Rectal smooth muscle tissue (tissue), 1 donor: Measurements from ENCODE around the gene KHNYN.
"Not testable (repeated sequence)": the region's sequence is repeated elsewhere in the genome, so short reads cannot be mapped to it uniquely, and the experiment has no call there.

Experiments
- H3K27ac ChIP-seq: one replicate; pipeline ENCODE4 v1.7.0; 2013; ENCODE audit warnings: low read depth, low read length, inconsistent platforms
- H3K27me3 ChIP-seq: one replicate; pipeline ENCODE4 v1.7.0; 2013; ENCODE audit warnings: low read length; ENCODE audit not compliant: control insufficient read depth, insufficient read depth
- H3K36me3 ChIP-seq: one replicate; pipeline ENCODE4 v1.7.0; 2013; ENCODE audit warnings: low read length; ENCODE audit not compliant: control insufficient read depth, insufficient read depth
- H3K4me1 ChIP-seq: one replicate; pipeline ENCODE4 v1.7.0; 2013; ENCODE audit warnings: low read length; ENCODE audit not compliant: control insufficient read depth, insufficient read depth
- H3K4me3 ChIP-seq: one replicate; pipeline ENCODE4 v1.7.0; 2013; ENCODE audit warnings: low read length
- H3K9ac ChIP-seq: one replicate; pipeline ENCODE4 v1.7.0; 2013; ENCODE audit warnings: low read length

KHNYN gene

DNA sequence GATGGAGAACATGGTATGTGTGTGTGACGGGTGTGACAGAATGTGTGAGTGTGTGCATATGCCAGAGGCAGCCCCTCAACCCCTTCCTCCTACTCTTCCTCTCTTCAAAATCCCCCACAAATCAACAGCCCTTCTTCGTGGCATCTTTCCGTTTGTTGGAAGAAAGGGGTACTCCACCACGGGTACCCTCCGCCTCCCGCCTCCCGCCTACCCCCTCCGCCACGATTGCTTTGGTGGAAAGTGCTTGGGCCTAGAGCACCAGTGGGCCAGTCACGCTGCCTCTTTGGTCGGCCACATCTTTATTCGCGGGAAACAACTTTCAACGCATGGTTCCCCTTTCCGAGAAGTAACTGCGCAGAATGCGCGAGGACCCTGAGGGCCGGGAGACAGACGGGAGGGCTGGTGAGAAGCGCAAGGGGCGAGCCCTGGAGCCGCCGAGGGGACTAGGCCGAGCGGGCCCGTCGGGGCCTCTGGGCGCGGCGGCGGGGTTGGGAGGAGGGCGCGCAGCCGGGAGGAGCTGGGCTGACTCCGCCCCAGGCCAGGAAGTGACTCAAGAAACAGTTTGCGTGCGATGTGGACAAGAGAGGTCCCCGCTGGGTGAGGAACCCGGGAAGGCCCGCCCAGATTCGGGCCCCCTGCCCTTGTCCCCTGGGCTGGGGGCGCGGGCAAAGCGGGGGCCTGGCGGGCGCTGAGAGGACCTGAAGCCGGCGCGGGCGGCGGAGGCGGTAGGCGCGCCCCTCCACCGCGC, at the start of gene KHNYN, which contains the start of gene CBLN3:
TSS of gene KHNYN (plus strand) at position 560 of the 748 bp plus-strand sequence. CDS start 777 bp downstream, outside the sequence.
TSS of gene CBLN3 (minus strand) at position 274 of the 748 bp plus-strand sequence. CDS start 614 bp downstream, outside the sequence.
- H3K27me3 ChIP-seq, result no peaks in the 10 kb centered on the region
- H3K36me3 ChIP-seq, result peaks cover 16% of the 10 kb centered on the region
- peak within 1 kb of the TSS; percentile 89 for H3K9ac ChIP-seq
- peak within 1 kb of the TSS; percentile 92 for H3K27ac ChIP-seq
- H3K4me3 ChIP-seq, result peak within 1 kb of the TSS; percentile 87
- H3K4me1 ChIP-seq, result peaks cover 16% of the 10 kb centered on the region

DNA sequence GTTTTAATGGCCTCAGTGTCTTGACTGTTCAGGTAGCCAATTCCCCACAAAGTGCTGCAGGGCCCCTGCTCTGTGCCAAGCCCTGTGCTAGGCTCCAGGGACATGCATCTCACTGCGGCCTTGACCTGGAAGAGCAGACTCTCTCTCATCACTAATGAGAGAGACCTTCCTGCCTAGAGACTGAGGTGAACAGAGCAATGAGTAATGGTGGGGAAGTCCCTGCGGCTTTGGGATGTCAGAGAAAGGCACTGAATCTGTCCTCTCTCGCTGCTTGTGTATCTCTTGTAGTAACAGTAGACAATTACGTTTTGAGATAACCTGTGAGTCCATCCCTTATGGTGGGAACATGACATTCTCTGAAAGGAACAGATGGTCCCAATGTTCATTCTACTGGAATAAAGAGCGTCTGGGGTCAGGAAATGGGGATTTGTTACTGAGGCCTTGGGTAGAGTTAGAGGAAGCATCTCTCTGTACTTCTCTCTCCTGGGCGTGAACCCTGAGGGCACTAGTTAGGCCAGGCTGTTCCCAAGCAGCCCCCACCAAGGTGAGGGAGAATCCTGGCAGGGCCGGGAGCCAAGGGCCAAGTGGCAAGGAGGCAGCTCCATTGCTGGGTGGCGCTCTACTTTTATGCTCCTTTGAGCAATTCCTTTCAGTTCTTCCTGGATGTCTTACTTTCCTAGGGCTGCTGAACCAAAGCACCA, 48.2 kb upstream of the KHNYN start:
- Histone ChIP-seq H3K4me1 (no peaks in the 10 kb centered on the region), H3K9ac (no peak overlapping the region), H3K27ac (no peak overlapping the region), H3K27me3 (no peaks in the 10 kb centered on the region), H3K36me3 (no peaks in the 10 kb centered on the region), H3K4me3 (no peak overlapping the region)

DNA sequence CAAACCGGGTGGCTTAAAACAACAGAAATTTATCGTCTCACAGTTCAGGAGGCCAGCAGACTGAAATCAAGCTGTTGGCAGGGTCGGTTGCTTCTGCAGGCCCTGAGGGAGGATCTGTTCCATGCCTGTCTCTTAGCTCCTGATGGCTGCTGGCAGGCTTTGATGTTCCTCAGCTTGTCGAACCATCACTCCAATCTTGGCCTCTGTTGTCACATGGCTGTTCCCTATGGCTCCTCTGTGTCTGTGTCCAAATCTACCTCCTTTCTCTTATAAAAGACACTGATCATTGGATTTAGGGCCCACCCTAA, 47.7 kb upstream of the KHNYN start:
- H3K4me1 ChIP-seq, result no peaks in the 10 kb centered on the region
- H3K36me3 ChIP-seq, result no peaks in the 10 kb centered on the region
- no peak overlapping the region for H3K27ac ChIP-seq
- H3K9ac ChIP-seq, result no peak overlapping the region
- H3K27me3 ChIP-seq, result no peaks in the 10 kb centered on the region
- no peak overlapping the region for H3K4me3 ChIP-seq

DNA sequence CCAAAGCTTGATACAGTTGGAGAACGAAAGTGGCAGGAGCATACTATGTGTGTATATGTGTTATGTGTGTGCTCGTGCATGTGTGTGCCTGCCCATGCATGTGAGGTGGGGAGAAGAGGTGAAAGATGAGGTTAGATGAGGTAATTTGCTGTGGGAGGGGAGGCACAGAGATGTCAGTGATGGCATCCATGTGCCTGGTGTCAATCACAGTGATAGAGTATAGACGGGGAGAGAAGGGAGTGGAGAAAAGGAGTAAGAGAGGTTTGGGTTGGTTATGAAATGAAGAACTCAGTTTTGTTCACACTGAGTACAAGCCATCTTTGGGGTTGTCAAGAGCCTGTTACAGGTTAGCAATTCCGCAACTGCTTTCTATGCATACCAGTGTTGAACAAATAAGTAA, 45.6 kb upstream of the KHNYN start:
- Histone ChIP-seq H3K27ac (no peak overlapping the region), H3K36me3 (no peaks in the 10 kb centered on the region), H3K27me3 (no peaks in the 10 kb centered on the region), H3K9ac (no peak overlapping the region), H3K4me3 (no peak overlapping the region), H3K4me1 (no peaks in the 10 kb centered on the region)

DNA sequence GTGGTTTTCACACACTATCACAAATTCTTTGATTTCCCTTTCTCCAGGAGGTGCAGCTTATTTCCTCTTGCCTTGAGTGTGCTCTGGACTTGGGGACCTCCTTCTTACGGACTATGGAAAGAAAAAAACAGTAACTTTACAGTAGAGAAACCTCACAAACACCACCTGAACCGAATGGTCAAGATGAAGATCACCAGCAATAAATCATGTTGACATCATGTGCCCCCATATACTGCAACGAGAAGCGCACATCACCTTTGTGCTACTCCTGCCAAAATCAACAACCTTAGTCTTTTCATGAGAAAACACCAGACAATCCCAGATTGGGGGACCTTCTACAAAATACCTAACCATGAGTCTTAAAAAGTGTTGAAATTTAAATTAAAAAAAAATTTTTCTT, 44.2 kb upstream of the KHNYN start:
- Histone ChIP-seq H3K27me3 (no peaks in the 10 kb centered on the region), H3K4me3 (no peak overlapping the region), H3K36me3 (no peaks in the 10 kb centered on the region), H3K27ac (no peak overlapping the region), H3K4me1 (no peaks in the 10 kb centered on the region), H3K9ac (no peak overlapping the region)

DNA sequence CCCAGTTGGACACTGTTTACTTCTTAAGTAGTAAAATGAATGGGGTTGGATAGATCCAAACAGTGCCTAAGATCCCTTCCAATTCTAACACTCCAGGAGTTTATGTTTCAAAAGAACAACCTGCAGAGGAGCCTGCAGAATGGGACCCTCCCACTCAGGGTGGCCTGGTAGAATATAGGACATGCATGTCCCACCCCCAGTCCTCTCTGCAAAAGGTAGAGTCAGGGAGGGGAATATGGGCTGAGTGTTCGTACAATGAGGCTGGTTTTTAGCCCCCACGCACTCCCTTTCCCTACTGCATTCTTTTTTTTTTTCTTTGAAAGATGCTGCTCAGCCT, 42.8 kb upstream of the KHNYN start:
- no peak overlapping the region for H3K27ac ChIP-seq
- no peaks in the 10 kb centered on the region for H3K4me1 ChIP-seq
- no peak overlapping the region for H3K4me3 ChIP-seq
- no peaks in the 10 kb centered on the region for H3K27me3 ChIP-seq
- no peak overlapping the region for H3K9ac ChIP-seq
- H3K36me3 ChIP-seq, result no peaks in the 10 kb centered on the region

DNA sequence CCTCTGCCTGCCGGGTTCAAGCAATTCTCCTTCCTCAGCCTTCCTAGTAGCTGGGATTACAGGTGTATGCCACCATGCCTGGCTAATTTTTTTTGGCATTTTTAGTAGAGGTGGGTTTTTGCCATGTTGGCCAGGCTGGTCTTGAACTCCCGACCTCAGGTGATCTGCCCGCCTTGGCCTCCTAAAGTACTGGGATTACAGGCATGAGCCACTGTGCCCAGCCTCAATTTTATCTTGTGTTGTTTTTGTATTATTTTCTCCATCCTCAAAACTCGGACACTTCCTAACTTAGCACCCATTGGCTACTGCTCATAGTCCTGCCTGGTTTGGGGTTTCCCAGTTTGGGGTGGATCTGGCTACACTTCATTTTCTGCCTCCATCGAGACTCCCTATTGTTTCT, 42.2 kb upstream of the KHNYN start:
- not testable (repeated sequence) for H3K4me3 ChIP-seq, H3K4me1 ChIP-seq, H3K27ac ChIP-seq, H3K9ac ChIP-seq, H3K27me3 ChIP-seq, H3K36me3 ChIP-seq

DNA sequence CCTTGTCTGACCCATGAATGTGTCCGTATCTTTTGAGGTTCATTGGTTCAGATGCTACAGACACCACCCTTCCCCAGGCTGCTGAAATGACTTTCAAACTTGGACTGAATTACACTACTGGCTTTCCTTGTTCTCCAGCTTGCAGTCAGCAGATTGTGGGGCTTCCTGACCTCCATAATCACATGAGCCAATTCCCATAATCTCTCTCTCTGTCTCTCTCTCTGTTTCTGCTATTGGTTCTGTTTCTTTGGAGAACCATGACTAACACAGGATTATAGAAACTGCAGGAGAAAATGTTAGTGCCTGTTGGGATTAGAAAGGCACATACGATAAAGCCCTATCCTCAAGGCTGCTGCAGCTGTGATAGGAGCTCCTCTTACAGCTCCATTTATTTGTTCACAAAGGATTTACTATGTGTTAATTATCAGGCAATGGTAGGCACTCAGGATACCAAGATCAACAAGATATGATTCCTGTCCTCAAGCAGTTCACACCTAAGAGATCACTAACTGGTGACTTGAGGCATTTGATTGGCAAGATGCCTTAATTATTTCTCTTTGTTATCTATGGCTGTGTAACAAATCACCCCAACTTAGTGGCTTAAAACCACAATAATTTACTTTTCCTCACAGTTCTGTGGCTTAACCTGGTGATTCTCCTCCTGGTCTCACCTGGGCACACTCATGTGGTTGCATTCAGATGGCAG, 41.1 kb upstream of the KHNYN start:
- no peak overlapping the region for H3K27ac ChIP-seq
- H3K27me3 ChIP-seq, result no peaks in the 10 kb centered on the region
- H3K9ac ChIP-seq, result no peak overlapping the region
- no peaks in the 10 kb centered on the region for H3K36me3 ChIP-seq
- H3K4me3 ChIP-seq, result no peak overlapping the region
- H3K4me1 ChIP-seq, result no peaks in the 10 kb centered on the region

DNA sequence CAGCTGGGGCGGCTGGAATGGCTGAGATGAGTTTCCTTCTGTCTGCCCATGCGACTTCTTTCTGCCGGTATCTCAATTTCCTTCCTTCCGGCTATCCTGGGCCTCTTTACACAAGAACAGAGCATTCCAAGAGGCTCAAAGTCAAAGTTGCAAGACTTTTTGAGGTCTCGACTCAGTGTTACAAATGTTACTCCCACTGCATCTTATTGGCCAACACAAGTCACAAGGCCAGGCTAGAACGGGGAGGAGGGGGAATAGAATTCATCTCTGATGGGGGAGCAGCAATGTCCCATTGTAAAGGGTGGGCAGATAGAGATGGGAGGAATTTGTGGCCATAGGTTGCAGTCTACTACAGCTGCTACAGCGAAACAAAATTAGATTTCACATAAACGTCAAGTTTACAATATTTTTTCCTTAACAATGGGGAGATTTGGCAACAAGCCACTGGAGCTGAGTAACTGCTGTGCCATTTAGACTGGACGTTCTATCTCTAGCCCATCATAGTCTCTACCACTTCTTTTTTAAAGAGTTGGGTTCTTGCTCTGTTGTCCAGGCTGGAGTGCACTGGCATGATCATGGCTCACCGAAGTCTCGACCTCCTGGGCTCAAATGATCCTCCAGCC, 40.4 kb upstream of the KHNYN start:
- Histone ChIP-seq H3K27me3 (no peaks in the 10 kb centered on the region), H3K36me3 (no peaks in the 10 kb centered on the region), H3K4me3 (no peak overlapping the region), H3K9ac (no peak overlapping the region), H3K4me1 (no peaks in the 10 kb centered on the region), H3K27ac (no peak overlapping the region)

DNA sequence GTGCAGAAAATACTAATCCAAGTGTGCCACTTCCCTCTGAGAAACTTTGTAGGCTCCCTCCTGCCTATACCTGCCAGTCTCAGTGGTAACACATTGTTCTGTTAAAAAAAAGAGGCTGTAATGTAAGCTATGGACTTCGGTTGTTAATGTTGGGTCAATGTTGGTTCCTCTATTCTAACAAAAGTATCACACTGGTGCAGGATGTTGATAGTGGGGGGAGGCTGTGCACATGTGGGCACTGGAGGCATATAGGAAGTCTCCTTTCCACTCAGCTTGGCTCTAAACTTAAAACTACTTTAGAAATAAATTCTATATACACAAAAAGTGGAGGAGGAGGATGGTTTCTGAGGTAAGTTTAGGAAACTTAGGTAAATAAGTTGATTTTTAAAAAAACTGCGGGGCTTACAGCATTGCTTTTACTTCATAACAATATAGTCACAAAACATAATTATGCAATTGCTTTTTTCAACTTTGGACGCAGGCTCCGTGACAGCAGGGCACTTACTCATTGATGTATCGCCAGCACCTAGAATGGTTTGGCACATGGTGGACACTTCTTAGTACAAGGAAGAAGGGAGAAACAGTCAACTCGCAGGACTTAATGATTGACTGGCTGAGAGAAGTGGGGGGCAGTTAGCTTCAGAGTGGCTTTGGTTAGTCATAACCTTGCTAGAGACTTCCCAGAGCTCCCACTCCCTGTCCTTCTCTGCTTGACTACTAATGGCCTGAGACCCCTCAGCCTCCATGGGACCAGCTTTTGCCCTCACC, 38.9 kb upstream of the KHNYN start:
- Histone ChIP-seq H3K9ac (no peak overlapping the region), H3K4me3 (no peak overlapping the region), H3K36me3 (no peaks in the 10 kb centered on the region), H3K27me3 (no peaks in the 10 kb centered on the region), H3K27ac (no peak overlapping the region), H3K4me1 (no peaks in the 10 kb centered on the region)

DNA sequence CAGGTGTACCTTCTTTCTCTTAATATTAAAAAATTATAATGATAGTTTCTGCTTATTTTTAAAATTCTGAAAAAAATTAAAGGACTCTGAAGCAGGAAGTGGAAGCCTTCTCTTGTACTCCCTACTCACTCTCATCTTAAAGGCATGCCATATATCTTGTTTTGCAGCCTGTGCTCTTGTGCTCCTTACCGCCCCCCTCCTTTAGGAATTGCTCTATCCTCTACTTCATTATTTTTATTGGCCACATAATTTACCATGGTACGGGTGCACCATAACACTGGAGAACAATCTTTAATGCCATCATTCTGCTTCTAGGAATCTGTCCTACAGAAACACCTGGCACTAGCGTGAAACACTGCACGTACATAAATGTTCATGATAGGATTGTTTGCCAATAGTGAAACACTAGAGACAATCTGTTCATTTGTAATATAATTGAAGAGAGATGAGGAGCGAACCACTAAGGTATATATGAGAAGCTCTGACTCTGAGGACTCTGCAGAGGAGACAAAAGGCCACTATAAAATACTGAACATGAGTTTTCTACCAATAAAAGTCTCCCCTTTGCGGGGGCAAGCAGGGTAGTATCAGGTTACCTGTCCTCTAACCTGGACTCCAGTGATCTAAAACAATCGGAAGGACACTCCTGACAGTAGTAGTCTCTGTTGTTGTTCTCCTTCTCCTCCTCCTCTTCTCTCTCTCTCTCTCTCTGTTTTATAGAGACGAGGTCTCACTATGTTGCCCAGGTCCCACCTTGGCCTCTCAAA, 37.2 kb upstream of the KHNYN start:
- no peak overlapping the region for H3K4me3 ChIP-seq
- H3K27me3 ChIP-seq, result no peaks in the 10 kb centered on the region
- H3K9ac ChIP-seq, result no peak overlapping the region
- H3K27ac ChIP-seq, result no peak overlapping the region
- no peaks in the 10 kb centered on the region for H3K4me1 ChIP-seq
- H3K36me3 ChIP-seq, result no peaks in the 10 kb centered on the region
